Skin of body (tissue), 2 donors: ENCODE results near the gene ZNF777. TPM values are rescaled to one million over a fixed set of nuclear protein-coding genes. Genes with fewer than 3 reads are reported as not detected.
"Not testable (repeated sequence)": the region's sequence is repeated elsewhere in the genome, so short reads cannot be mapped to it uniquely, and the experiment has no call there.

ENCODE experiments used
- DNase-seq: peaks from one replicate; lab custom pipeline; 2025; lab: John Stamatoyannopoulos, UW
- total RNA-seq: library from RNA; depleted of rRNA; stranded (reverse); fragments of >200 nt; gene quantifications from one replicate; pipeline ENCODE4 v1.2.3, GENCODE V29; 2014

Gene ZNF777
- total RNA-seq, 1 donor from 2014 or later = 3.4 TPM

DNA sequence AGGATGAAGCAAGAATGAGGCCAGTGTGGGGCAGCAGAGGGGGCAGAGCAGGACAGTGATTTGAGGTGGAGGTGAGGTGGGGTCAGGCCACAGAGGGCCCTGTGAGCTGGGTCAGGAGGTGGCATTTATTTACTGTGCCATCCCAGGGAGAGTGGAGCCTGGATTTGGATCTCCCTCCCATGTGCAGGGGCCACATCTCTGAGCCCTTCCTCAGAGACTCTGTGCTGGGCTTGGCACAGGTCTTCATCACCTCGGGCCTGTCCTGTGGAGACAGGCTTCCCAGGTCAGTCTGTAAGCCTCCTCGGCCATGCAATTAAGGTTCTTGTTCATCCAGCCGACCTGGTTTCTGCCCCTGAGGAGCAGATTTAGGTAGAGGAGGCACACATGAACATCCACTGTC is 40.9 kb downstream of the ZNF777 start:
- DNase-seq = no peak

DNA sequence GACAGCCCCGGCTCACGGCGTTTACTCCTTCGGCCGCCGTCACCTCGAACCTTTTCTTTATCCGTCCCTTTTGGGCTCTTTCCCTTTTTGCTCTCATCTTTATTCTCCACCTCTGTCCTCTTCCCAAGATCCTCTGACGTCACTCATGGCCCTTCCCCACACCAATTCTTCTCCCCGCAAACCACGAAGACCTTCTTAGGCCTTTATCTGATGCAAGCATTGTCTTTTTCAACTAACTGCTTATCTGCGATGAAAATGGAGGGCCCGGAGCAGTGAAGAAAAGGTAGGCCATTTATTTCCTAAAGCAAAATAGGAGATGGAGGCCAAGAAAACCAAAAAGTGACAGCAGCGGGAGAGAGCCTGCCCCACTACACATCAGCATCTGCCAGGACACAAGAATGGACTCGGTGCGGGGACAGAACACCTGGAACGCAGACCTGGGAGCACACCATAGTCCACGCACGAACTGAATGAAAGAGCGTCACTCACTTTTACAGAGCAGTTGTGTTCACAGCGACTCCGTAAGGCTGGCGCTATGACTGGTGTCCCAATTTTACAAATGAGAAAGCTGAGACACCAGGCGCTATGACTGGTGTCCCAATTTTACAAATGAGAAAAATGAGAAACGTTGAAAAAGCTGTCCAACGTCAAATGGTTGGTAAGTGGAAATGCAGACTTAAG is 45.3 kb downstream of the ZNF777 start:
- no peak for DNase-seq

DNA sequence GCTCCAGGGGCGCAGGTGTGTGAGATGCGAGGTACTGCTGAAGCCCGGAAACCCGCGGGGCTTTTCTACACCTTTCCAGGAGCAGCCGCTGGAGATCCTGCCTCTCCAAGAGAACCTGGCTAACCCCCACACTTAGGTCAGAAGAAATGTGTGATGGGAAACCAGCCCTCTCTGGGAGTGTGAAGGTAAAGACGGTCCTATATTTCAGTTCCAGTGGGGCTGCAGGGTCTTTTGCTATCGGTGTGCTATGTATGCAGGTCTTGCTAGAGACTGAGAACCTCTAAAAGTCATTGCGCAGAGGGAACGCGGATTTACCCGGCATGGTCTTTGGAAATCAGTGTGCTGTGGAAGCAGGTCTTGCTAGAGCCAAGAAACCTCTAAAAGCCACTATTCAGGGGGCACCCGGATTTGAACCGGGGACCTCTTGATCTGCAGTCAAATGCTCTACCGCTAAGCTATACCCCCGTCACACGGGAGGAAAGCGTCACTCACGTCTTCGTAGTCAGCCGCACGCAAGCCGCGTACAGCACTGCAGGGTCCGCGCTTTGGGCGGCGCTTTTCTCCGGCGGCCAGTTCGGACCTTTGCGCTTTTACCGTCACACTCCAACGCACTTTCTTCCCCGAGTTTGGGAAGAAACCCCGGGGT is 46.0 kb downstream of the ZNF777 start:
- no peak for DNase-seq

DNA sequence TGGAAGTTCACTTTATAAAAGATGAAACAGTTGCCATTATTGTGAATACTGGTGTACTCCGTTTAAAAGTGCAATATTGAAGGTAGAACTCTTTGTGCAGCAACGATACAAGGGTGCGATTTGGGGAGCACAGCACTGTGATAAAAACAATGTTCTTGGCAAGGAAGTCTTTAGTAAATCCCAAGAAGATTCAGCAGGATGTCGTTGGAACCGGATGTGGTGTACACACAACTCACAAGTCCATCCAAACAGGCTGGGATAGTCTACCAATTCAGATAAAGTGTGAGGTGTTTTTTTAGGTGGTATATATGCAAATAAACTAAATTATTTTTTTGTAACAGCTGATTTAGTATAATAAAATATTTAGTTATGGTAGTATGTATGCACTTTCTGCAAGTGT is 46.7 kb downstream of the ZNF777 start:
- no peak for DNase-seq

DNA sequence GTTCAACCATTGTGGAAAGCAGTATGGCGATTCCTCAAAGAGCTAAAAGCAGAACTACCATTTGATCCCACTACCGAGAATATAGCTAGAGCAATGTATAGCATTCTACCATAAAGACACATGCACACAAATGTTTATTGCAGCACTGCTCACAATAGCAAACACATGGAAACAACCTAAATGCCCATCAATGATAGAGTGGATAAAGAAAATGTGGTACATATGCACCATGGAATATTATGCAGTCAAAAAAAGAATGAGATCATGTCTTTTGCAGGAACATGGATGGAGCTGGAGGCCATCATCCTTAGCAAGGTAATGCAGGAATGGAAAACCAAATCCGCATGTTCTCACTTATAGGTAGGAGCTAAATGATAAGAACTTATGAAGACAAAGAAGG is 47.8 kb downstream of the ZNF777 start:
- not testable (repeated sequence) for DNase-seq

DNA sequence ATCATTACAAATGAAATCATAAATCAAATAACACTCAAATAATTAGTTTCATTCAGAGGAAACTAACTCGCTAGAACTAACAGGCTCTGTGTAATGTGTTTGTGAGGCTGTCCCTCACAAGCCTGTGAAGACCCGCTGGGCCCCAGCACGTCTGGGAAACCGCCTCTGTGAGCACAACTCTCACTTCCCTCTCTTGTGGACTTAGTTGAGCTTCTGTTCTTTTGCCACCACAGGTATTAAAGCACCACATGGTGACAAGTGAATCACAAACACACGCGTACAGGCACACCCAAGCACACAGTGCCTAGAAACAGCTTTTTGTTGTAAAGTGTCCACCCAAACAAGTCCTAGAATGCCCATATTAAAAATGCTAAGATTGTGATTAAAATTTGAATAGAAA is 51.0 kb downstream of the ZNF777 start:
- no peak for DNase-seq

DNA sequence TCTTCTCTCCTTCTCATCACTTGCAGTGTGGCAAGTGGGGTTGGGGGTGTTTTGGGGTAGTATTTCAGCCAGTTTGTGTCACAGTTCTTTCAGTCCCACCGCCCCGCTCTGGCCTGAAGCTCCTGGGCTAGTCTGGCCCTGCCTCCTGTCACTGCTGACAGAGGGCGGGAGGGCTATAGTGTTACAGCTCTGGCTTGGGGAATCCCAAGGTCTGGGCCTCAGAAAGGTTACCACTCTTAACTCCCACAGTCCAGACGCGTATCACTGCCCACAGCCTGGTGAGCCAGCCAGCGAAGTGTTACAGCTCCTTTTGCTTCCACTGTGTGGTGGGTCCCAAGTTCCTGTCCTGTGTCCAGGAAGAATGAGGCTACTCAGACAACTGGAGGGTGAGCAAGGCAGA is 56.0 kb downstream of the ZNF777 start:
- DNase-seq = no peak

DNA sequence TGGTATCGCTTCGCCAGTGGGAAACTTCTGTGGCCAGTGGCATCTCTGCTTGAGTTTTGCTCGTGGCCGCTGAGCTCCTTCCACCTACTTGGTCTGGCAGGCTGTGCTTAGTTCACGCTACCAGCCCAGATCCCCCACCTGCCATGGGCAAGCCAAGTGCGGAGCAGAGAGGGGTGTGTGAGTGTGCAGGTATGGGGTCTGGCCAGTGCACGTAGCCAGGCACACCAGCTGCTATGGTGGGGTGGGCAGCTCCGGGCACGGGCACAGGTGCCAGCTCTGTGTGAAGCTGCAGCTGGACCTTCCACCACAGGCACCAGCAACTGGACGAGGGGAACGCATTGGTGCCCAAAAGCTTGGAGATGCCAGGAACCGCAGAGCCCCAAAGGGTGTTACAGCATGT is 56.5 kb downstream of the ZNF777 start:
- no peak for DNase-seq

DNA sequence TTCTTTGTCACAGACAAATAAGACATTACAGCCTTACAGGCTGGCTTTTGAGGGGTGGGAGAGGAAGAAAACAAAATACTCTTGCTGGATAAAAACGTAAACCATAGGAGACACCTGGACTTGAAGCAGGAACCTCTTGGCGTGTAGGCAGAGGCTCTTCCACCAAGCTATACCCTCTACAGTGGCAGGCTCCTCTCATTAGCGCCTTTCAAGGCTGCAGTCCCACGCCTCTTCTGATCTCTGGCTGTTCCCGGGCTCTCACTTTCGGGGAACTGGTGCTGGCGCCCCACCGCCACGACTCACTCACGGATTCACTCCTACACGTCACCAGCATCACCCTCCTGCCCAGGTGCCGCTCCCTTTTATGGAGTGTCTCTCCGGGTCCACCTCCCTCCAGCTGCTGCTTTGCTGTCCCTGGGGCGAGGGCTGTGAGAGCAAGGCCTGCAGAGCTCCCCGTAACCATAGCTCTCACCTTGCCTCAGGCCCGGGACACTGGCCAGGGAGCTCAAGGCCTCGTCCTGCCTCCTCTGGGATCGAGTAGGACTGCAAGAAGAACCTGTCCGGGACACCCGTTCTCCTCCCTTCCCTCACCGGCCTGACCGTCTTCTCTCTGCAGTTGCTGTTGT is 62.6 kb downstream of the ZNF777 start:
- DNase-seq = no peak

DNA sequence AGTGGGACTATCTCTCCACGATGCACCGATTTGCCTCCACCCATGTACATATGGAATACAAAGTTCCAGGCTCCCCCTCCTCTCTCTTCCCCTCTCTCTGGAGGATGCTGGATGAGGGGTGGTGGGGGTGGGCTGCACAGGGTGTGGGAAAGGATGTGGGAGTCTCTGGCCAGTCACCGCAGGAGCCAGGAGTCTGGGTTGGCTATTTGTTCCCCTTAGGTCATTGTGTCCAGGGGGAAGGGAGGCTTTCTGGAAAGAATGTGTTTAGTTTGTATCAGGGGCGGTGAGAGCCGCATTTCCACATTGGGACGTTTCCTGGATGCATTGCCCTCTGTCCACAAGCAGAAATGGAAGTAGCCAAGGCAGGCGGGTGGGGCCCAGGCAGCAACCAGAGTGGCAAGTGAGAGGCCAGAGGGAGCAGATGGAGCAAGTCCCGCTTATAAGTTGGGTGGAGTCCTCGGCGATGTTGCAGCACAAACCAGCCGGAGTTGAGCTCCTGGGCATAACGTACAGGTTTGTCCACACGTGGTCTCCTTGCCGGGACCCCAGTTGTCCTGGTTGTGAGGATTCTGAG is 63.3 kb downstream of the ZNF777 start:
- DNase-seq = no peak

DNA sequence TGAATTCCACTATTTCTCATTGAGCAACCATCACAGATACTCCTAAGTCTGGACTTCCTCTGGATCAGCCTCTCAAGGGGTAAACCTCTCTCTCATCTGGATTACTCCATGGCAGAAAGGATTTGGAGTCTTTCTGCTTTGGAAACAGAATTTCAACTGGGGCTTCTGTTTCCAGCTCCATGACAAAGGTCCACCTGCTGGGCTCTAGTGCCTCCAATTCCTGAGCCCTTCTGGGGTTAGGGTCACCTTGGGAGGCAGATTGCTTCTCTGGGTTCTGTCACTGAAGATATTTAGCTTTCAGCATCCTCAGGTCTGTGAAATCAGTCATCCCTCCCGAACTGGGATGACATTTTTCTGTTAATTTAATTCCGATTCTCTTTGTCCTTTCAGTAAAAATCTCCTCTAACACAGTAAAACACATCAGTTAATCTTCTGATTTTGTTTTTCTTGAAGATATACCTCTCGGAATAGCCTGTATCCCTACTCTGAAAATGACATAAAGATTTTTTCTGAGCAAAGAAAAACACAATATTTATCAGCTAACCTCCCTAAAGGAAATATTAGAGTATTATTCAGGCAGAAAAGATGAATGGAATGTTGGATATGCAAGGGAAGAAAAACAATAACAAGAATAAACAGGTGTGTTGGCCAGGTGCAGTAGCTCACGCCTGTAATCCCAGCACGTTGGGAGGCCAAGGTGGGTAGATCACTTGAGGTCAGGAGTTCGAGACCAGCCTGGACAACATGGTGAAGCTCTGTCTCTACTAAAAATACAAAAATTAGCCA is 72.1 kb downstream of the ZNF777 start:
- DNase-seq = not testable (repeated sequence)

DNA sequence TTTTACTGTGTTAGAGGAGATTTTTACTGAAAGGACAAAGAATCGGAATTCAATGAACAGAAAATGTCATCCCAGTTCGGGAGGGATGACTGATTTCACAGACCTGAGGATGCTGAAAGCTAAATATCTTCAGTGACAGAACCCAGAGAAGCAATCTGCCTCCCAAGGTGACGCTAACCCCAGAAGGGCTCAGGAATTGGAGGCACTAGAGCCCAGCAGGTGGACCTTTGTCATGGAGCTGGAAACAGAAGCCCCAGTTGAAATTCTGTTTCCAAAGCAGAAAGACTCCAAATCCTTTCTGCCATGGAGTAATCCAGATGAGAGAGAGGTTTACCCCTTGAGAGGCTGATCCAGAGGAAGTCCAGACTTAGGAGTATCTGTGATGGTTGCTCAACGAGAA is 74.3 kb downstream of the ZNF777 start:
- DNase-seq = not testable (repeated sequence)

DNA sequence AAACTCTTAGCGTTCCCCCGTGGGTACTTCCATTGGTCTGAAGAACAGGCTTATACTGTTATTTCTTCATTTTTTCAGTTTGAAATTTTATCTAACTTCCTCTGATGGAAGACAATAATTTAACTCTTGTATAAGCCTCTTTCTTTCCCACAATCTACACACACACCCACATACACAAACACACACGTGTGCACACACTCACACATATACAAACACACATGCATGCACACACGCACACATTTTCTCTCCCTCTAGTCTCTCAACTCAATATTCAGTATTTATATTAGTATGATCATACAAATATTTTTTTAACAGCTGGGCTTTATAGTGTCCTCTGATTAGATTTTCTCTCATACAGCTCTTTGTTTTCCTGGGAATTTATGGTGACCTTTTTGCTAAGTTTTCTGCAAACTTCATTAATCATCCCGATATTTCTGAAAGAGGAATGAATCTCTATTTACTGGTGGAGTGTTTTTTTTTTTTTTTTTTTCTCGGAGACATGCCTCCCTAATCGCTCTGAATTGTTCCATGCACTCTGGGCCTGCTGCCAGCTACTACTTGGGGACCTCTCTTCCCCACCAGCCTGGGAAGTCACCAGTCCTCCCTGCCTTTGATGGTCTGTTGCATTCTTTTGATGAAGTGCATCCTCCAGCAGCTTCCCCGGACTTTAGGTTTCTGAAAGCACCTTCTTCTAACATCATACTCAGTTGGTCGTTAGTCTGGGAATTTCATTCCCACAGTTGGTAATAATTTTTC is 75.5 kb downstream of the ZNF777 start:
- no peak for DNase-seq

Other genes starting within 250 kb of the ZNF777 start
- gene ZNF212, start 221.4 kb downstream of the ZNF777 start, total RNA-seq = 6.6 TPM
- gene ZNF783, start 198.9 kb downstream of the ZNF777 start, total RNA-seq = 10.2 TPM
- 9.3 TPM for gene ZNF746, start 36.7 kb upstream of the ZNF777 start, total RNA-seq